ENCODE data around the gene ABCC6.

The ABCC6 gene

DNA sequence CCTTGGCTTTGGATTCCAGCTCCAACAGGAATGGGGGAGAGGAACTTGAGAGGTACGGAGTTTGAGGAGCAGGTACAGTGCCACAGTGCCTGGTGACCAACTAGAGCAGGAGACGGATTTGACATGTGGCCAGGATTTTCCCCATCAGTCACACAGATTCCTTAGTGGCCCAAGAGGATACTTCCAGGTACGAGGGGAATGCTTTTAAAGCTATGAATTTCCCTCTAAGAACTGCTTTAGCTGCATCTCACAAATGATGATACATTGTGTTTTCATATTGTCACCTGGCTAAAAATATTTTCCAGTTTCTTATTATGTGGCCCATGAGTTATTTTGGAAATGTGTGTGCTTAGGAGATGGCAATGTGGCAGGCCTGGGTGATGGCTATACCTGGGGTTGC, 98.3 kb downstream of the ABCC6 start:
- Histone ChIP-seq H3K9me3 (ENCODE audit: severe bottlenecking) (peaks cover 5% of the 10 kb centered on the region), H3K36me3 (peaks cover 46% of the 10 kb centered on the region), H3K4me3 (ENCODE audit: low read depth, low read length) (no peak overlapping the region), H3K27ac (no peak overlapping the region), H3K27me3 (ENCODE audit: insufficient read depth, low read depth, severe bottlenecking) (no peaks in the 10 kb centered on the region)
- TF ChIP-seq CTCF (IDR thresholded peaks at IDR 0.05; ENCODE audit: low read depth, low read length), result no peak
- no peak for DNase-seq

- H3K36me3 ChIP-seq, result peaks cover 46% of the 10 kb centered on the region
- H3K4me3 ChIP-seq (ENCODE audit: low read depth, low read length), result no peak overlapping the region
- no peak for TF ChIP-seq CTCF (IDR thresholded peaks at IDR 0.05; ENCODE audit: low read depth, low read length)
- no peak overlapping the region for H3K27ac ChIP-seq
- H3K27me3 ChIP-seq (ENCODE audit: insufficient read depth, low read depth, severe bottlenecking), result no peaks in the 10 kb centered on the region
- peaks cover 5% of the 10 kb centered on the region for H3K9me3 ChIP-seq (ENCODE audit: severe bottlenecking)
- peak; percentile 19 for DNase-seq
Measured at GRCh38 chr16:16124438-16124837, 98.9 kb downstream of the ABCC6 start.

DNA sequence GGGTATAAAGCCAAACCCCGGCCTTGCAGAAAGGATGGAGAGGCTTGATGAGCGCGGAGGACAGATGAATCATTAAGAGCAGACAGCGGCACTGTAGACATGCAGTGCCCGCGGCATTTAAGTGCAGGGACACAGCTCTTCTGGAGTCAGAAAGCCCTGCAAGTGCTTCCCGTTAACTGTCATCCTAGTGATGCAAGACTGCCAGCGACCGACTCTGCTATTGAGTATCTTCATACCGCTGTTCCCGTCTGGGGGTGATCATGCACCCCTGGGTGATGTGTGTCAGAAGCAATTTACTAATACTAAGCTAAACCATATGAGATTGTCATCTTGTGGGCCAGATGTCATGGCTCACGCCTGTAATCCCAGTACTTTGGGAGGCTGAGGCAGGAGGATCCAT, 101.0 kb downstream of the ABCC6 start:
- TF ChIP-seq CTCF (IDR thresholded peaks at IDR 0.05; ENCODE audit: low read depth, low read length), result no peak
- DNase-seq, result no peak
- H3K27ac ChIP-seq, result no peak overlapping the region
- H3K27me3 ChIP-seq (ENCODE audit: insufficient read depth, low read depth, severe bottlenecking), result no peaks in the 10 kb centered on the region
- peaks cover 9% of the 10 kb centered on the region for H3K9me3 ChIP-seq (ENCODE audit: severe bottlenecking)
- peaks cover 54% of the 10 kb centered on the region for H3K36me3 ChIP-seq
- no peak overlapping the region for H3K4me3 ChIP-seq (ENCODE audit: low read depth, low read length)

DNA sequence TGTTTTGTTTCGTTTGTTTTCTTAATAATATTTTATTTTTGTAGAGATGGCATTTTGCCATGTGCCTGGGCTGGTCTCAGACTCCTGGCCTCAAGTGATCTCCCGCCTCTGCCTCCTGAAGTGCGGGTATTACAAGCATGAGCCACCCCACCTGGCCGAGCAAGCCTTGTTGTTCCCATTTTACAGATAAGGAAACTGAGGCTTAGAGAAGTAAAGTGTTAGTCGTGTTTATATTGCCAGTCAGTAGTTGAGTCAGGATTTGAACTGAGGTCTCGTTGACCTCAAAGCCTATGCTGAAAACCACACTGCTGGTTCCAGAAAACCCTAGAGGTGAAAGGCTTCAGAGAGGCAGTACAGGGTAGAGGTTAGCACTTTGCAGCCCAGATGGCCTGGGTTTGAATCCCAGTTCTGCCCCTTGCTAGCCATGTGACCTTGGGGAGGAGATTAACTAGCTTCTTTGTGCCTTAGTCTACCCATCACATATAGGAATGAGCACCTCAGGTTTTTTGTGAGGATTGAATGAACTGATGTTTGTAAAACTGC, 102.0 kb downstream of the ABCC6 start:
- no peak for TF ChIP-seq CTCF (IDR thresholded peaks at IDR 0.05; ENCODE audit: low read depth, low read length)
- no peak overlapping the region for H3K27ac ChIP-seq
- no peak for DNase-seq
- peaks cover 62% of the 10 kb centered on the region for H3K36me3 ChIP-seq
- no peak overlapping the region for H3K4me3 ChIP-seq (ENCODE audit: low read depth, low read length)
- H3K27me3 ChIP-seq (ENCODE audit: insufficient read depth, low read depth, severe bottlenecking), result no peaks in the 10 kb centered on the region
- H3K9me3 ChIP-seq (ENCODE audit: severe bottlenecking), result peaks cover 9% of the 10 kb centered on the region

DNA sequence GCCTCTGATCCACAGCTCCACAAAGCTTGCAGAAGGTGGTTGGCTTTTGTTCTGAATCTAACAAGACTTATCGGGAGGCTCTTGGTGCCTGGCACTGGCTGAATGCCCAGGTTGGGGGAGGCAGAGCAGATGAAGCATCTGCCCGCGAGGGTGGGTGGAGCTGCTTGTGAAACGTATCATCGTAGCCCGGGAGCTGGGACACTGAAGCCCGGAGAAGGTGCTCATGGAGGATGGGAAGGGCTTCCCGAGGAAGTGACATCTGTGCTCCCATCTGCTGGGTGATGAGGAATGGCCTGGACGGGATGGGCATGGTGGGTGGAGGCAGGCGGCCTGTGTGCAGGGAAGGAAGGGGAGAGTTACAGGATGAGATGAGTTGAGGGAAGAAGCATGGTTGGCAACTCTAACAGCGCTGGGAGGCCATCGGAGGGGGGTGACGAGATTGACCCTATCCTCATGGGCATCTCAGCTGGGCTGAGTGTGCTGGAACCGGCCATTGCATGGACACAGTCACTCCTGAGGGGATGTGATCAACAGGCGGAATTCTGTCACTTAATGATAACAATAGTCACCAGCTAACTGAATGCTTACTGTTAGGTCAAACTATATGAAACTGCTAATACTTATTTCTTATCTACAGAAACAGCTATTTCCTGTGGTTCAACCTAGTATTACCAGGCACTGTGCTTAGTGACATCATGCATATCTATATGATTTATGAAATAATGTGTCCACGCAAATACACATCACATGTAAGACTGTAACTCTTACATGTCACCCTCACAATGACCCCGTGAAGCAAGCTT, 102.7 kb downstream of the ABCC6 start:
- DNase-seq, result peak; percentile 33
- H3K9me3 ChIP-seq (ENCODE audit: severe bottlenecking), result peaks cover 9% of the 10 kb centered on the region
- no peak for TF ChIP-seq CTCF (IDR thresholded peaks at IDR 0.05; ENCODE audit: low read depth, low read length)
- H3K27me3 ChIP-seq (ENCODE audit: insufficient read depth, low read depth, severe bottlenecking), result no peaks in the 10 kb centered on the region
- H3K36me3 ChIP-seq, result peaks cover 63% of the 10 kb centered on the region
- no peak overlapping the region for H3K27ac ChIP-seq
- no peak overlapping the region for H3K4me3 ChIP-seq (ENCODE audit: low read depth, low read length)

- H3K9me3 ChIP-seq (ENCODE audit: severe bottlenecking), result peaks cover 9% of the 10 kb centered on the region
- H3K27me3 ChIP-seq (ENCODE audit: insufficient read depth, low read depth, severe bottlenecking), result no peaks in the 10 kb centered on the region
- peaks cover 67% of the 10 kb centered on the region for H3K36me3 ChIP-seq
- no peak overlapping the region for H3K4me3 ChIP-seq (ENCODE audit: low read depth, low read length)
- no peak overlapping the region for H3K27ac ChIP-seq
- DNase-seq, result no peak
- TF ChIP-seq CTCF (IDR thresholded peaks at IDR 0.05; ENCODE audit: low read depth, low read length), result no peak
Measured at GRCh38 chr16:16120044-16120381, 103.3 kb downstream of the ABCC6 start.
